HAP-1 (cell line): Measurements from ENCODE around the gene HSD17B14.

Source experiments
- DNase-seq, 2 experiments: peaks; one replicate each; pipeline ENCODE4 v3.0.0-alpha.2; 2016 to 2020; ENCODE audit warnings: low spot score in 2 of 2
- H3K27me3 ChIP-seq: fragments of 250-450 bp; sonication (Bioruptor Pico); 2 replicates; pipeline ENCODE4 v1.5.1; 2020; ENCODE audit warnings: low read depth, mild to moderate bottlenecking, moderate library complexity
- H3K36me3 ChIP-seq: fragments of 250-450 bp; sonication (Bioruptor Pico); replicated peaks from 2 replicates; pipeline ENCODE4 v1.5.1; 2020; ENCODE audit warnings: mild to moderate bottlenecking
- H3K4me1 ChIP-seq: fragments of 250-450 bp; sonication (Bioruptor Pico); 2 replicates; pipeline ENCODE4 v1.5.1; 2020; ENCODE audit warnings: mild to moderate bottlenecking
- H3K4me3 ChIP-seq: fragments of 250-450 bp; sonication (Bioruptor Pico); 2 replicates; pipeline ENCODE4 v1.5.1; 2020; ENCODE audit warnings: mild to moderate bottlenecking, moderate library complexity
- H3K9me3 ChIP-seq: fragments of 250-450 bp; sonication (Bioruptor Pico); 2 replicates; pipeline ENCODE4 v1.5.1; 2020; ENCODE audit warnings: mild to moderate bottlenecking, moderate library complexity
- in situ Hi-C: fragments of 300-500 bp; cut with MboI; formaldehyde crosslinking; loops from 3 replicates; pipeline ENCODE4 v1.14.3; 2020; ENCODE audit warnings: low sequenced_read_pairs, inconsistent platforms, mixed read lengths

Gene HSD17B14

GRCh38 chr19:48807590-48808308, 28.5 kb downstream of the HSD17B14 start:
- no peaks in the 10 kb centered on the region for H3K27me3 ChIP-seq
- H3K36me3 ChIP-seq, result peaks cover 12% of the 10 kb centered on the region
- in situ Hi-C loops, result no loop called here
- no peak overlapping the region for H3K4me3 ChIP-seq
- no peak for DNase-seq
- peaks cover 14% of the 10 kb centered on the region for H3K4me1 ChIP-seq
- H3K9me3 ChIP-seq, result no peaks in the 10 kb centered on the region; the same call in 1 of the 2 replicates

- H3K4me3 ChIP-seq, result no peak overlapping the region
- H3K4me1 ChIP-seq, result peaks cover 7% of the 10 kb centered on the region
- H3K9me3 ChIP-seq, result no peaks in the 10 kb centered on the region; the same call in 1 of the 2 replicates
- in situ Hi-C loops, result no loop called here
- peak in 1 of 2 experiments; percentile 64 for DNase-seq
- peaks cover 12% of the 10 kb centered on the region for H3K36me3 ChIP-seq
- H3K27me3 ChIP-seq, result no peaks in the 10 kb centered on the region
These were observed 29.3 kb downstream of the HSD17B14 start for GRCh38 chr19:48806818-48807589.

DNA sequence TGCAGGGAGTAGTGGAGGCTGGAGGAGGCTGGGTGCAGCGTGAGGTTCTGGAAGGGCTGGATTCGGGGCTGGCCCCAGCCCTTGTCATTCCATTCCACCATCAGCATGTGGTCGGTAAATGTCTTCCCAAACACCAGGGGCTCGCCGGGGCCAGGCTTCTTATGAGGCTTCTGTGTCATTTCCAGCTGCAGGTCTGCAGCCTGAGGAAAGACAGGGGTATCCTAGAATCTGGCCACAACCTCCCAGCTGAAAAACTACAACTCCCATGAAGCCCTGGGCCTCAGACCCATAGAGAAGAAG, 29.8 kb downstream of the HSD17B14 start:
- no peaks in the 10 kb centered on the region for H3K27me3 ChIP-seq
- peaks cover 1% of the 10 kb centered on the region for H3K4me1 ChIP-seq
- DNase-seq, result peak in 1 of 2 experiments; percentile 34
- H3K4me3 ChIP-seq, result no peak overlapping the region
- H3K9me3 ChIP-seq, result no peaks in the 10 kb centered on the region; the same call in 1 of the 2 replicates
- H3K36me3 ChIP-seq, result peaks cover 12% of the 10 kb centered on the region
- in situ Hi-C loops, result no loop called here

- Histone ChIP-seq H3K4me3 (no peak overlapping the region), H3K9me3 (no peaks in the 10 kb centered on the region; the same call in 1 of the 2 replicates), H3K27me3 (no peaks in the 10 kb centered on the region), H3K36me3 (peaks cover 12% of the 10 kb centered on the region), H3K4me1 (no peaks in the 10 kb centered on the region; the same call in 1 of the 2 replicates)
- DNase-seq, result no peak
- in situ Hi-C loops, result no loop called here
These were observed 30.8 kb downstream of the HSD17B14 start for GRCh38 chr19:48805452-48805851.

DNA sequence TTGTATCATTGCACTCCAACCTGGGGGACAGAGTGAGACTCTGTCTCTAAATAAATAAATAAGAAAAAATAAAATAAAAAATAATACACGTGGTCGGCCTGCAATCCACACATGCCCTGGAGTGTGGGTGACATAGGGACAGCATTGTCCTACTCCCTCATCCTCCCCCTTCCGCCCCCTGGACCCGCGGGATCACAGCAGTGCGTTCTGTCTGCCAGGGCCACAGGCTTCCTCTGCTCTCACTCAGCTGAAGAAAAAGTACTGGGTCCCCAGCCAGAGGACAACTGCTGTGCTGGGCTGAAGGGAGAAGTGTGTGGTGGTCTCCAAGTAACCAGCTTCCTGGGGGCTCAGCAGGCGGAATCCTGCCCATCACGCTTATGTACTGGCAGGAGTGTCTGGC, 31.8 kb downstream of the HSD17B14 start:
- no peak for DNase-seq
- Histone ChIP-seq H3K4me1 (no peaks in the 10 kb centered on the region; the same call in 1 of the 2 replicates), H3K9me3 (no peaks in the 10 kb centered on the region; the same call in 1 of the 2 replicates), H3K4me3 (no peak overlapping the region), H3K27me3 (no peaks in the 10 kb centered on the region), H3K36me3 (peaks cover 12% of the 10 kb centered on the region)
- in situ Hi-C loops, result no loop called here

DNA sequence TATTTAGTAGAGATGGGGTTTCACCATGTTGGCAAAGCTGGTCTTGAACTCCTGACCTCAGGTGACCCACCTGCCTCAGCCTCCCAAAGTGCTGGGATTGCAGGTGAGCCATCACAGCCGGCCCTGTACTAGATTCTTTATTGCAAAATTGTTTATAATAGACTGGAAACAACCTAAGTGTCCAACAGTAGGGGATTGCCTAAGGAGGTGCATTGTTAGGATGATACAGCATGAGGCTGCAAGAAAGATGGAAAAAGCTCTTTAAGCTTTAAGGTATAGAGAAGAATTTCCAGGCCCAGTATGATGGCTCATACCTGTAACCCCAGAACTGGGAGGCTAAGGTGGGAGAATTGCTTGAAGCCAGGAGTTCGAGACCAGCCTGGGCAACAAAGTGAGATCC, 33.7 kb downstream of the HSD17B14 start:
- no peak overlapping the region for H3K4me3 ChIP-seq
- in situ Hi-C loops, result no loop called here
- no peaks in the 10 kb centered on the region for H3K9me3 ChIP-seq
- H3K36me3 ChIP-seq, result peaks cover 12% of the 10 kb centered on the region
- H3K4me1 ChIP-seq, result no peaks in the 10 kb centered on the region
- H3K27me3 ChIP-seq, result no peaks in the 10 kb centered on the region
- DNase-seq, result no peak

GRCh38 chr19:48799358-48800300, 36.7 kb downstream of the HSD17B14 start:
- DNase-seq, result no peak
- in situ Hi-C loops, result no loop called here
- peaks cover 11% of the 10 kb centered on the region for H3K36me3 ChIP-seq
- H3K9me3 ChIP-seq, result no peaks in the 10 kb centered on the region
- no peaks in the 10 kb centered on the region for H3K4me1 ChIP-seq
- no peak overlapping the region for H3K4me3 ChIP-seq
- H3K27me3 ChIP-seq, result no peaks in the 10 kb centered on the region

DNA sequence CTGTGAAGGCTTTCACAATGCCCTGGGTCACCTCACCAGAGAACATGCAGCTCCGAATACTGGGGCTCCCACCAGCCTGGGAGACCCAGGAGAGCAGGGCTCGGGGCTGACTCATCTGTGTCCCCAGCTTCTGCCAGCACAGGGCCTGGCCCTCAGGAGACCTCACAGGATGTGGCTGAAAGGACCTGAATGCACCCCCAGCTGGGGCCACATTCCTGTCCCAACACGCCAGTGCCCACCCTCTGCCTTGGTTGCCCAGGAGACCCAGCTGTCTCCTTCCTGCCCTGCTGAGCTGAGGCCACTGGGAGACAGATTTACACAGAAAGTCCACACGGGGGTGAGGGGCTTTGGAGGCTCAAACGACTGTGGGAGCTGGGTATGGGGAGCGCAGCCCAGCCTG, 37.4 kb downstream of the HSD17B14 start:
- Histone ChIP-seq H3K4me3 (no peak overlapping the region), H3K9me3 (no peaks in the 10 kb centered on the region), H3K36me3 (peaks cover 14% of the 10 kb centered on the region), H3K4me1 (no peaks in the 10 kb centered on the region), H3K27me3 (no peaks in the 10 kb centered on the region)
- no peak for DNase-seq
- in situ Hi-C loops, result no loop called here

- no peaks in the 10 kb centered on the region for H3K9me3 ChIP-seq
- in situ Hi-C loops, result no loop called here
- no peaks in the 10 kb centered on the region for H3K4me1 ChIP-seq
- H3K4me3 ChIP-seq, result no peak overlapping the region
- no peaks in the 10 kb centered on the region for H3K27me3 ChIP-seq
- peaks cover 14% of the 10 kb centered on the region for H3K36me3 ChIP-seq
- DNase-seq, result no peak
These were observed 39.2 kb downstream of the HSD17B14 start for GRCh38 chr19:48797103-48797502.

GRCh38 chr19:48796298-48797083, 39.8 kb downstream of the HSD17B14 start:
- in situ Hi-C loops, result no loop called here
- Histone ChIP-seq H3K27me3 (no peaks in the 10 kb centered on the region), H3K36me3 (peaks cover 14% of the 10 kb centered on the region), H3K4me3 (no peak overlapping the region), H3K9me3 (no peaks in the 10 kb centered on the region), H3K4me1 (no peaks in the 10 kb centered on the region)
- no peak for DNase-seq

DNA sequence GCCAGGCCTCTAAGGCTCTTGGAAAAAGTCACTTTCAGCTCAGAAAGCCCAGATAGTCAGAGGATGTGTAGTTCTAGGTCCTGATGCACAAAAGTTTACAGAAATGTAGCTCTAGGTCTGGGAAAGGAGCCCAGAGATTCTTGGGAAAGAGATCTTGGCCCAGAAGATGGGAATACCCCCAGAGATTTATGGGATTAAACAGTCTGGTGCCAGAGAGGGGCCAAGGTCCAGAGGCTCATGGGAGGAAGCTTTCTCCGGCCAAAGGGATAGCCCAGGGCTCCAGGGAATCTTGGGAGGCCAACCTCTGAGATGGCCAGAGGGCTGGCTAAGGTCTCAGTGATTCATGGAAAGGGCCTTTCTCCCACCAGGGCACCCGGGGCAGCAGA, 40.6 kb downstream of the HSD17B14 start:
- in situ Hi-C loops, result no loop called here
- no peak for DNase-seq
- Histone ChIP-seq H3K4me3 (no peak overlapping the region), H3K27me3 (no peaks in the 10 kb centered on the region), H3K36me3 (peaks cover 14% of the 10 kb centered on the region), H3K9me3 (no peaks in the 10 kb centered on the region), H3K4me1 (no peaks in the 10 kb centered on the region)

DNA sequence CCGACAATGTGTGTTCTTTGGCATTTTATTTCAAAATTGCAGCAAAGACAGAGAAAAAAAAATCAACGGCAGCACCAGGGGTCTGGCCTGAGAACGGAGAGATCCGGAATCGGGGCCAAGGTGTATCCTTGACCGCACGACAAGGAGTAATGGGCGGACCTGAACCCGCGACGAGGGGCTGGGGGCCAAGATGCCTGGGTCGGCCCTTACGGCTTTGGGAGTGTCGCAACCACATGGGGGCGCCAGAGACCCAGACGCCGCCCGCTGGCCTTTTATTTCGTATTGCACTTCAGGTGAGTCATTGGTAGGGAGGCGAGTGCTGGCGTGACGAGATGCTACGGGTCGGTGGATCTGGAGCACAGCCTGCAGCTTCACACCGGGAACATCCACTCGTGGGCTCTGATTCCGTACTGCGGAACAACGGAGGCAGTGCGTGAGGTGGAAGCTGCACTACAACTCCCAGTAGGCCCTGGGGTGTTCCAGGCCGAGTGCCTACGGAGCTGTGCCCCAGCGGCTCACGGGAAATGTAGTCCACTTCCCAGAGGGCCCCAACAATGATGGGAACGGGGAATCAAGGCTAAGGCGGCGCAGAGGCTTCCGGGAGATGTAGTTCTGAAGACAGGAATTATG, 41.1 kb downstream of the HSD17B14 start:
- in situ Hi-C loops, result no loop called here
- H3K36me3 ChIP-seq, result peaks cover 14% of the 10 kb centered on the region
- no peaks in the 10 kb centered on the region for H3K9me3 ChIP-seq
- no peaks in the 10 kb centered on the region for H3K27me3 ChIP-seq
- H3K4me1 ChIP-seq, result no peaks in the 10 kb centered on the region
- H3K4me3 ChIP-seq, result no peak overlapping the region
- DNase-seq, result peak in 1 of 2 experiments; percentile 57
